ENCODE data around the gene TMEM69. TPM values are rescaled to one million over a fixed set of nuclear protein-coding genes. Genes with fewer than 3 reads are reported as not detected.
"Not testable (repeated sequence)": the region's sequence is repeated elsewhere in the genome, so short reads cannot be mapped to it uniquely, and the experiment has no call there.

Gene TMEM69
- total RNA-seq, 1 experiment from 2014 or later: 42.5 TPM

DNA sequence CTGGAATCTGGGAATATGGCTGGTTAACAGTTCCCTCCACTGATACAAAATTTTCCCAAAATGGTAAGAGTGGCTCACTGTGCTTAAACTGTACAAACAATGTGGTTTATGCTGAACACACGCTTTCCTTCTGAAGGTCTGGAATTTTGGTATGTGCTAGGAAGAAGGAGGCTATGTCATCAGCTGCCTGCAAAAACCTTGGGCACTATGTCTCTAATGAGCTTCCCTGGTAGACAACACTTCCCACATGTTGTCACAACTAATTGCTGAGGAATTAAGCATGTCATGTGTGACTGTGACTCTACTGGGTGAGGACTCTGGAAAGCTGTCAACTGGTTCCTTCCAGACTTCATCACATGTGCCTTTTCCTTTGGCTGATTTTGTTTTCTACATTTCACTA lies 33.2 kb downstream of the TMEM69 start:
- in situ Hi-C loops (cut with HindIII; ENCODE audit: low pct_unique_long_range_greater_than_20kb, low sequenced_read_pairs): no loop called here
- no peak for DNase-seq (ENCODE audit: low read depth, low spot score)

DNA sequence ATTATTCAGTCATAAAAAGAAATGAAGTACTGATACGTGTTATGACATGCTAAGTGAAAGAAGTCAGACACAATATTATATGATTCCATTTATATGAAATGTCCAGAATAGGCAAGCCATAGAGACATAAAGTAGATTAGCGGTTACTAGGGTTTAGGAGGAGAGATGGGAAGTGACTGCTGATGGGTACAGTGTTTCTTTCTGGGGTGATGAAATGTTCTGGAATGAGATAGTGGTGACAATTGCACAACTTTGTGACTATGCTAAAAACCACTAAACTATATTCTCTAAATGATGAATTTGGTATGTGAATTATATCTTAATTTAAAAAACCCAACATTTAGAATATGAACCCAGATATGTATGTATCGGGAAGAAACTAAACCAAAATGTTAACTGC lies 34.8 kb downstream of the TMEM69 start:
- DNase-seq (ENCODE audit: low read depth, low spot score): no peak
- in situ Hi-C loops (cut with HindIII; ENCODE audit: low pct_unique_long_range_greater_than_20kb, low sequenced_read_pairs): no loop called here

DNA sequence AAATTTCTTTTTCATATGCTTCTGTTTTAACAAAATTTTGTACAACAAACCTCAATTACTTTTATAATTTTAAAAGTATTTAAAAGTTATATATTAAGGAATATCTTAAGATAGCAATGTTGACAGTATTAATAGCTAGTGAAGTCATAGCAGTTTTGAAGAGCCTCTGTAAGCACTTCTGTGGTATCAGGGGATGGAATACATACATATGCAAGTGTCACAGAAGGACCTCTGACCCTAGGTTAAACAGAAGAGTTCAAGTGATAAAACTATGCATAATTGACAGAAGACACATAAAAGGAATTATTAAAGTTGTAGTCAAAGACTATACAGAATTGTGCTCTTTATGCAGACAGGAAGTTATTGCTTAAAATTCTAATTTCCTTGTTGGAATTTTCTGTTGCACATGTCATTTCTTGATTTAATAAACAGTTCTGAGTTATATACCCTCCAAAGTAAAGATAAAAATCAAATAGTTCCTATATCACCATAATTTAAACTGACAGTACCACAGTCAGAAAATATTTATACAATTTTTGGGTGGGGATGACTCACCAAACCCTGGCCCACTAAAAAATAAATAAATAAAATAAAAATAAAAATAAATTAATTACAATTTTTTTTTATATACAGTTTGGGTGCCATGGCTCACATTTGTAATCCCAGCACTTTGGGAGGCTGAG lies 35.4 kb downstream of the TMEM69 start:
- no peak for DNase-seq (ENCODE audit: low read depth, low spot score)
- in situ Hi-C loops (cut with HindIII; ENCODE audit: low pct_unique_long_range_greater_than_20kb, low sequenced_read_pairs): no loop called here

DNA sequence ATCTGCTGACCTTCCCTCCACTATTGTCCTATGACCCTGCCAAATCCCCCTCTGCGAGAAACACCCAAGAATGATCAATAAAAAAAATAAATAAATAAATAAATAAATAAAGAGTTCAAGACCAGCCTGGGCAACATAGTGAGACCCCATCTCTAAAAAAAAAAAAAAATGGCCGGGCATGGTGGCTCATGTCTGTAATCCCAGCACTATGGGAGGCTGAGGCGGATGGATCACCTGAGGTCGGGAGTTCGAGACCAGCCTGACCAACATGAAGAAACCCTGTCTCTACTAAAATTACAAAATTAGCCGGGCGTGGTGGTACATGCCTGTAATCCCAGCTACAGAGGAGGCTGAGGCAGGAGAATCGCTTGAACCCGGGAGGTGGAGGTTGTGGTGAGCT lies 38.0 kb downstream of the TMEM69 start:
- in situ Hi-C loops (cut with HindIII; ENCODE audit: low pct_unique_long_range_greater_than_20kb, low sequenced_read_pairs); DNase-seq (ENCODE audit: low read depth, low spot score): not testable (repeated sequence)

DNA sequence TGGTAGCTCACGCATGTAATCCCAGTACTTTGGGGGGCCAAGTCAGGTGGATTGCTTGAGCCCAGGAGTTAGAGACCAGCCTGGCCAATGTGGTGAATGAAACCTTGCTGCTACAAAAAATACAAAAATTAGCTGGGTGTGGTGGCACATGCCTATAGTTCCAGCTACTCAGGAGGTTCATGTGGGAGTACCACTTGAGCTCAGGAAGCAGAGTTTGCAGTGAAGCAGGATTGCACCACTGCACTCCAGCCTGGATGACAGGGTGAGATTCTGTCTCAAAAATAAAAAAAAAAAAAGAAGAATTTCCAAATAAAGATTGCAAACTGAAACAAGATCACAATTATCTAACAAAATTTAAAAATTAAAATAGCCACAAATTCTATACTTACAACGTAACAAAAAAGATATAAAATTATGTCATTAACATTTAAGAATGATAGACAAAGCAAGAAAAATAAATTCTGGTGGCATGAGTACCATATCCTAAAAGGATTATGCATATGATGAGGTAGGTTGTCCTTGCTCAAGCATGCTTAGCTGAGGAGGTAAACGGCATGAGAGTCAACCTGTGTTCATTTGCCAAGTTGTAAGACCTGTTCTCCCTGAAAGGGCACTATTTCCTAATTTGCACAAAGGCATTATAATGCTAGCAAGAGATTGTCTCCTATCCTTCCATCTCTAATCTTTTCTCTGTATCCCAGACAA lies 42.2 kb downstream of the TMEM69 start:
- in situ Hi-C loops (cut with HindIII; ENCODE audit: low pct_unique_long_range_greater_than_20kb, low sequenced_read_pairs): no loop called here
- no peak for DNase-seq (ENCODE audit: low read depth, low spot score)

DNA sequence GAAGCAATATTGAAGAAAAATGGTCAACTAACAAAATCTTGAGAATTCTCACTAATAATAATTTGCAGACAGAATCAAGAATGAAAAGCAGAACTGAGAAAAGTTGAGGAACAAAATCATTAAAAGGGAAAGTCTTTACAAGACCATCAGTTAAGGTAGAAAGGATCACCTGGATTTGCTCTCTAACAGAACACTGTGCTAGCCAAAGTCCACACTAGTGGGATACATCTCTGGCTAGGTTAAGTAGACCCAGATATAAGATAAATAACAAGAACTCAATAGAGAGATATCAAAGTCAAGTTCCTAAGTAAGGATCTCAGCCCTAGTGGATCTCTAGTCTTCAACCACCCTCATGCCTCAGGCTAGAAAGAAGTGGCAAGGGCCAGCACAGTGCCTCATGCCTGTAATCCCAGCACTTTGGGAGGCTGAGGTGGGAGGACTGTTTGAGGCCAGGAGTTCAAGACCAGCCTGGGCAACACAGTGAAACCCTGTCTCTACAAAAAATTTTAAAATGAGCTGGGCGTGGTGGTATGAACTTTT lies 42.9 kb downstream of the TMEM69 start:
- in situ Hi-C loops (cut with HindIII; ENCODE audit: low pct_unique_long_range_greater_than_20kb, low sequenced_read_pairs): no loop called here
- DNase-seq (ENCODE audit: low read depth, low spot score): no peak

DNA sequence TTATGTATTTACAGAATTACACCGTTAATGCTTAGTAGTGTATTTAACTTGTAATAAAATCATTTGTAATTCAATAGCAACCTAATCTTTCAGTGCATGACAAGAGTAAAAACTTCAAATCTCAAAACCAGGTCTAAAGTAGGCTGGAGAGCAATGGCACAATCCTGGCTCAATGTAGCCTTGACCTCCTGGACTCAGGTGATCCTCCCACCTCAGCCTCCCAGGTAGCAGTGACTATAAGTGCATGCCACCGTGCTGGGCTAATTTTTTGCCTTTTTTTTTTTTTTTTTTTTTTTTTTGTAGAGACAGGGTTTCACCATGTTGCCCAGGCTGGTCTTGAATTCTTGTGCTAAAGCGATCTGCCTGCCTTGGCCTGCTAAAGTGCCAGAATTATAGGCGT lies 51.2 kb downstream of the TMEM69 start:
- no peak for DNase-seq (ENCODE audit: low read depth, low spot score)
- in situ Hi-C loops (cut with HindIII; ENCODE audit: low pct_unique_long_range_greater_than_20kb, low sequenced_read_pairs): no loop called here

DNA sequence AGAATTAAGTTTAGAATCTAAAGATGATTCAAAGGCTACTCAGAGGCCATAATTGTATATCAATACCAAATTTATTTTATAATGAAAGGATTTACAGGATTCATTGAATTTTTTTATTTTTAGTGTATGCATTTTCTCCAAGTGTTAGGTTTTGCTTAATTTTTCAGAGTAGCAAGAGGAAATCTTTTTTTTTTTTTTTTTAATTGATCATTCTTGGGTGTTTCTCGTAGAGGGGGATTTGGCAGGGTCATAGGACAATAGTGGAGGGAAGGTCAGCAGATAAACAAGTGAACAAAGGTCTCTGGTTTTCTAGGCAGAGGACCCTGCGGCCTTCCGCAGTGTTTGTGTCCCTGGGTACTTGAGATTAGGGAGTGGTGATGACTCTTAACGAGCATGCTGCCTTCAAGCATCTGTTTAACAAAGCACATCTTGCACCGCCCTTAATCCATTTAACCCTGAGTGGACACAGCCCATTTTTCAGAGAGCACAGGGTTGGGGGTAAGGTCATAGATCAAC lies 51.7 kb downstream of the TMEM69 start:
- in situ Hi-C loops (cut with HindIII; ENCODE audit: low pct_unique_long_range_greater_than_20kb, low sequenced_read_pairs); DNase-seq (ENCODE audit: low read depth, low spot score): not testable (repeated sequence)

Other genes with a start within 250 kb of the TMEM69 start
- gene TESK2, start 197.0 kb upstream of the TMEM69 start, total RNA-seq (2014; rRNA removed; shearing (Covaris generic)): 32.9 and 36.1 TPM in 2 replicates
- gene CCDC163, start 188.1 kb upstream of the TMEM69 start, total RNA-seq (2014; rRNA removed; shearing (Covaris generic)): 3.6 and 4.7 TPM in 2 replicates
- gene MMACHC, start 187.9 kb upstream of the TMEM69 start, total RNA-seq (2014; rRNA removed; shearing (Covaris generic)): 10.8 and 11.7 TPM in 2 replicates
- gene PRDX1, start 166.3 kb upstream of the TMEM69 start, total RNA-seq (2014; rRNA removed; shearing (Covaris generic)): 1,043 and 1,143 TPM in 2 replicates
- 43.9 and 53.3 TPM in 2 replicates for gene AKR1A1, start 137.4 kb upstream of the TMEM69 start, total RNA-seq (2014; rRNA removed; shearing (Covaris generic))
- gene NASP, start 104.1 kb upstream of the TMEM69 start, total RNA-seq (2014; rRNA removed; shearing (Covaris generic)): 58.5 and 72.8 TPM in 2 replicates
- 0.48 and 0.67 TPM in 2 replicates for gene CCDC17, start 64.1 kb upstream of the TMEM69 start, total RNA-seq (2014; rRNA removed; shearing (Covaris generic))
- gene GPBP1L1, start 1.6 kb upstream of the TMEM69 start, total RNA-seq (2014; rRNA removed; shearing (Covaris generic)): 66.4 and 71.9 TPM in 2 replicates
- 9.1 and 10.9 TPM in 2 replicates for gene IPP, start 62.5 kb downstream of the TMEM69 start, total RNA-seq (2014; rRNA removed; shearing (Covaris generic))
- 7.2 and 9.9 TPM in 2 replicates for gene MAST2, start 115.4 kb downstream of the TMEM69 start, total RNA-seq (2014; rRNA removed; shearing (Covaris generic))